Cardiac muscle cell (in vitro differentiated cells and primary cell): ENCODE measurements around the gene PHKB. TPM values are rescaled to one million over a fixed set of nuclear protein-coding genes. Genes with fewer than 3 reads are reported as not detected.
A peak's percentile ranks its signal among the peaks of the same experiment; 100 is the strongest.
"Not testable (repeated sequence)": the region's sequence is repeated elsewhere in the genome, so short reads cannot be mapped to it uniquely, and the experiment has no call there.

Experiments used
- DNase-seq, 2 donors: peaks; one replicate each; pipeline versions ENCODE4 v3.0.0 to v3.0.0-alpha.2; 2010 to 2017; ENCODE audit warnings: low read depth in 1 of 2, low spot score in 1 of 2
- H3K27ac ChIP-seq: fragments of 200-600 bp; sonication (generic); 2 replicates; pipeline ENCODE4 v1.5.1; 2016
- H3K27me3 ChIP-seq: fragments of 200-600 bp; sonication (generic); 2 replicates; pipeline ENCODE4 v1.6.0; 2016; ENCODE audit warnings: control low read depth
- H3K36me3 ChIP-seq: fragments of 200-600 bp; sonication (generic); 2 replicates; pipeline ENCODE4 v1.5.1; 2016; ENCODE audit warnings: control low read depth
- H3K4me1 ChIP-seq: fragments of 200-600 bp; sonication (generic); 2 replicates; pipeline ENCODE4 v1.8.1; 2017; ENCODE audit warnings: low read depth, mild to moderate bottlenecking, mixed run types
- H3K4me3 ChIP-seq: fragments of 200-600 bp; sonication (generic); 2 replicates; pipeline ENCODE4 v1.5.1; 2016; ENCODE audit warnings: mild to moderate bottlenecking
- H3K9me3 ChIP-seq: fragments of 200-600 bp; sonication (generic); 2 replicates; pipeline ENCODE4 v1.5.1; 2017; ENCODE audit warnings: low read depth, mild to moderate bottlenecking, control low read depth
- polyA plus RNA-seq: library from polyadenylated mRNA; unstranded; fragments of >200 nt; fragmentation: Nextera tagmentation; extraction: Ambion mirVana; gene quantifications from 2 replicates; pipeline ENCODE4 v1.2.1, GENCODE V29; 2016
- total RNA-seq: library from RNA; depleted of rRNA; stranded (reverse); fragments of >200 nt; gene quantifications from 2 replicates; pipeline ENCODE4 v1.2.3, GENCODE V29; 2016
- TF ChIP-seq, protein P1 (sequence below): IDR thresholded peaks from 2 replicates; pipeline ENCODE4 v1.5.1; 2012; ENCODE audit warnings: low read depth, mild to moderate bottlenecking, low read length

Gene PHKB
- total and polyA plus RNA-seq, 2 experiments from 2014 or later, result 84.2 to 107 TPM

DNA sequence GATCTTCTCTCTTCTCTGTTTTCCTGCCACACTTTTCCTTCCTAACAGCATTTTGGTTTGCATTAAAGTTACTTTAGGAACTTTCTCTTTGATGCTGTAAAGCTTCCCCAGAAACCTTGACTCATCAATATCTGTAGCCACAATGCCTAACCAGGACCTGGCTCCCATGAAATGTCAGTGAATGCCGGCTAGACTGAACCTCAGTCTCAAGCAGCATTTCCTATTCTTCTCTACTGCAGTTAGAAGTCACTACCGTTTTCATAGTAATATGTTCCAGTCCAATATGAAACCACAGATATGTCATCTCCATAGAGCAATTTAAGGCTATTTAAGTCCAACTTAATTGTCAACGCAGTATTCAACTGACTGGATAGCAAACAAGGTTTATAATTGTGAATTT is 29.2 kb upstream of the PHKB start:
- peaks cover 14% of the 10 kb centered on the region for H3K36me3 ChIP-seq
- H3K9me3 ChIP-seq, result no peaks in the 10 kb centered on the region
- TF ChIP-seq, protein P1, sequence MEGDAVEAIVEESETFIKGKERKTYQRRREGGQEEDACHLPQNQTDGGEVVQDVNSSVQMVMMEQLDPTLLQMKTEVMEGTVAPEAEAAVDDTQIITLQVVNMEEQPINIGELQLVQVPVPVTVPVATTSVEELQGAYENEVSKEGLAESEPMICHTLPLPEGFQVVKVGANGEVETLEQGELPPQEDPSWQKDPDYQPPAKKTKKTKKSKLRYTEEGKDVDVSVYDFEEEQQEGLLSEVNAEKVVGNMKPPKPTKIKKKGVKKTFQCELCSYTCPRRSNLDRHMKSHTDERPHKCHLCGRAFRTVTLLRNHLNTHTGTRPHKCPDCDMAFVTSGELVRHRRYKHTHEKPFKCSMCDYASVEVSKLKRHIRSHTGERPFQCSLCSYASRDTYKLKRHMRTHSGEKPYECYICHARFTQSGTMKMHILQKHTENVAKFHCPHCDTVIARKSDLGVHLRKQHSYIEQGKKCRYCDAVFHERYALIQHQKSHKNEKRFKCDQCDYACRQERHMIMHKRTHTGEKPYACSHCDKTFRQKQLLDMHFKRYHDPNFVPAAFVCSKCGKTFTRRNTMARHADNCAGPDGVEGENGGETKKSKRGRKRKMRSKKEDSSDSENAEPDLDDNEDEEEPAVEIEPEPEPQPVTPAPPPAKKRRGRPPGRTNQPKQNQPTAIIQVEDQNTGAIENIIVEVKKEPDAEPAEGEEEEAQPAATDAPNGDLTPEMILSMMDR, result no peak
- H3K4me3 ChIP-seq, result no peak overlapping the region
- no peak overlapping the region for H3K27ac ChIP-seq
- no peak for DNase-seq
- H3K4me1 ChIP-seq, result no peaks in the 10 kb centered on the region
- H3K27me3 ChIP-seq, result no peaks in the 10 kb centered on the region

DNA sequence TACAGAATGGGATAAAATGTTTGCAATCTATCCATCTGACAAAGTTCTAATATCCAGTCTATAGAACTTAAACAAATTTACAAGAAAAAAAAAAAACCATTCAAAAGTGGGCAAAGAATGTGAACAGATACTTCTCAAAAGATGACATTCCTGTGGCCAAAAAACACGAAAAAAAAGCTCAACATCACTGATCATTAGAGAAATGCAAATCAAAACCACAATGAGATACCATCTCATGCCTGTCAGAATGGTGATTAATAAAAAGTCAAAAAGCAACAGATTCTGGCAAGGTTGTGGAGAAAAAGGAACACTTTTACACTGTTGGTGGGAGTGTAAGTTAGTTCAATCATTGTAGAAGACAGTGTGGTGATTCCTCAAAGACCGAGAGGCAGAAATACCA is 26.9 kb upstream of the PHKB start:
- not testable (repeated sequence) for H3K27me3 ChIP-seq, H3K4me3 ChIP-seq, DNase-seq, H3K27ac ChIP-seq, H3K36me3 ChIP-seq, H3K4me1 ChIP-seq, H3K9me3 ChIP-seq

DNA sequence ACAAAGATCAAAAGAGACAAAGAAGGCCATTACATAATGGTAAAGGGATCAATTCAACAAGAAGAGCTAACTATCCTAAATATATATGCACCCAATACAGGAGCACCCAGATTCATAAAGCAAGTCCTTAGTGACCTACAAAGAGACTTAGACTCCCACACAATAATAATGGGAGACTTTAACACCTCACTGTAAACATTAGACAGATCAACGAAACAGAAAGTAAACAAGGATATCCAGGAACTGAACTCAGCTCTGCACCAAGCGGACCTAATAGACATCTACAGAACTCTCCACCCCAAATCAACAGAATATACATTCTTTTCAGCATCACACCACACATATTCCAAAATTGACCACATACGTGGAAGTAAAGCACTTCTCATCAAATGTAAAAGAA is 21.1 kb upstream of the PHKB start:
- not testable (repeated sequence) for DNase-seq

DNA sequence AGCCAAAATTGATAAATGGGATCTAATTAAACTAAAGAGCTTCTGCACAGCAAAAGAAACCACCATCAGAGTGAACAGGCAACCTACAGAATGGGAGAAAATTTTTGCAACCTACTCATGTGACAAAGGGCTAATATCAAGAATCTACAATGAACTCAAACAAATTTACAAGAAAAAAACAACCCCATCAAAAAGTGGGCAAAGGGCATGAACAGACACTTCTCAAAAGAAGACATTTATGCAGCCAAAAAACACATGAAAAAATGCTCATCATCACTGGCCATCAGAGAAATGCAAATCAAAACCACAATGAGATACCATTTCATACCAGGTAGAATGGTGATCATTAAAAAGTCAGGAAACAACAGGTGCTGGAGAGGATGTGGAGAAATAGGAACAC is 18.2 kb upstream of the PHKB start:
- not testable (repeated sequence) for H3K27ac ChIP-seq, H3K36me3 ChIP-seq, H3K9me3 ChIP-seq, H3K4me3 ChIP-seq, H3K27me3 ChIP-seq, H3K4me1 ChIP-seq, DNase-seq

More for the DNA sequence above, 21.1 kb upstream of the PHKB start:
- not testable (repeated sequence) for H3K27ac ChIP-seq, H3K4me3 ChIP-seq, H3K4me1 ChIP-seq, H3K27me3 ChIP-seq, H3K9me3 ChIP-seq, H3K36me3 ChIP-seq

DNA sequence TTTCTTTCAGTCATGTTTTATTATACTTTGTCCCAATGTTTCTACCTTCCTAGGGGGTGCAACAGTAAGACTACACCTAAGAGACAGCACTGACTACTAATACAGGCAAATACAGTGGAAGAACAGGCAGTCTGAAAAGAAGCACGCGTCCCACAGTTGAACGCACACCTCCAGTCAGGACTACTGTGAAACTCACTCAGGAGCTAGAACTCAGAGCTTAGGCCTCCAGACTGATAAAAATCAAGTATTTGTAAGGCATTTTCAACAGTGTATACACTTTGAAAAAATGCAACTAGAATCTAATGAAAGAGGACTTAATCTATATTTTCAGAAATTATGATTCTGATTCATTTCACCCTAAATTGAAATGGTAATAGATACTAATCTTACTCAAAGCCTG is 14.7 kb upstream of the PHKB start:
- no peak overlapping the region for H3K4me3 ChIP-seq
- H3K27me3 ChIP-seq, result no peaks in the 10 kb centered on the region
- TF ChIP-seq, protein P1, result no peak
- H3K4me1 ChIP-seq, result peaks cover 30% of the 10 kb centered on the region
- peaks cover 3% of the 10 kb centered on the region for H3K36me3 ChIP-seq
- no peaks in the 10 kb centered on the region for H3K9me3 ChIP-seq
- DNase-seq, result no peak
- no peak overlapping the region for H3K27ac ChIP-seq

DNA sequence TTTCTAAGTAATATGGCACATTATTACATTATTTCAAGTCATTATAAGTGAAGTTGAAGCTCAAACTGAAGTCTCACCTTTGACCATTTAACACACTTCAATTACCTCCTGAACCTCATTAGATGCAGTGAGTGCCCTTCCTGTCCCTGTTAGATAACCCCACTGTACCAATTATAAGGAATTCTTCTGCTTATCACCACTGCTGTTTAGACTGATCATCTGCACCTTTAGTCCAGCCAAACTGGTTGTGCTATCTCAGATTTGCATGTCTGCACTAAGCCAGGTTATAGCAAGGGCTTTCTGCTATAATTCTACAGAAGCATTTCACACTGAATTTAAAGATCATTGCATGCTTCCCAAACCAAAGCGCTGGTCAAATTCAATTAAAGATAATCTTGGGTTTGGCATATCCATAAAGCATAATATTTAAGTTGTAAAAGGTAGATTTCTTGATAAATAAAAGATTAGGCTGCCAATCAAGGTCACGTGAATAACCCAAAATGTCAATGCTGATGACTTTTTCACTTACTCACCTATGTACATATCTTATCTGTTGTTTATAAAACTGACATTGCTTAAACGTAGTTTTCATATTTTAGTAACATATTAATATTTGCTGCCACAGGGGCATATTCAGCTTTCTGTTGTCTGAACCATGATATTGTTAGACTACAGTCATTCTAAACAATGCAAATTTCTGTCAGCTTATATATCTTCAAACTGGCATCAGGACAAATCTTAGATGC is 12.1 kb upstream of the PHKB start:
- peak overlapping the region; percentile 22 for H3K27ac ChIP-seq
- TF ChIP-seq, protein P1, result no peak
- DNase-seq, result no peak
- H3K9me3 ChIP-seq, result no peaks in the 10 kb centered on the region
- H3K4me1 ChIP-seq, result peaks cover 35% of the 10 kb centered on the region
- peaks cover 20% of the 10 kb centered on the region for H3K36me3 ChIP-seq
- H3K27me3 ChIP-seq, result no peaks in the 10 kb centered on the region
- no peak overlapping the region for H3K4me3 ChIP-seq

DNA sequence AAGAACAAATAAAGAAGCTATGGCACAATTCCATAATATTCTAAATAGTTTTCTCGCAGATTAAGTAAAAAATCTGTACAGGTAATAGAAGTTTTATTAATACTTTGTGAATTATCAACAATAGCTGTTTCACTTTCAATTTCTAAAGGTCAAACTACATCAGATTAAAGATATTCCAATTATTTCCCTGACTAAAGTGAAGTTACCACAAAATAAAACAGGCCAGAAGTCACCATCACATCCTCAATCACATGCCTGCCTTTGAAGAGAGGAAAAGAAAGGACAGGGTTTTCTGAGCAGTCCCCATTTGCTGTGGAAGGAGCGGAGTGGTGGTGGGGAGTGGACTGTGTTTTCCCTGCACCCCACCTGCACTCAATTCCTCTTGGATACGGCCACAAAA is 11.3 kb upstream of the PHKB start:
- TF ChIP-seq, protein P1, result no peak
- Histone ChIP-seq H3K4me3 (no peak overlapping the region), H3K36me3 (peaks cover 20% of the 10 kb centered on the region), H3K9me3 (no peaks in the 10 kb centered on the region), H3K4me1 (peaks cover 35% of the 10 kb centered on the region), H3K27me3 (no peaks in the 10 kb centered on the region), H3K27ac (peak overlapping the region; percentile 55)
- no peak for DNase-seq
